HepG2 (cell line): ENCODE data around the gene ARHGAP25. TPM values are rescaled to one million over a fixed set of nuclear protein-coding genes. Genes with fewer than 3 reads are reported as not detected.

ENCODE experiments used
- ATAC-seq: fragments of 200-7000 bp; cut with Tn5 transposase; 3 replicates; pipeline ENCODE4 v1.9.1; 2020; ENCODE audit warnings: mild to moderate bottlenecking, moderate library complexity
- BruUV-seq: library from RNA; stranded (reverse); fragments of 400-500 nt; replicated peaks from 2 replicates; lab custom pipeline; 2021; lab: Mats Ljungman, UMichigan
- CTCF ChIA-PET: fragments of 300-600 bp; formaldehyde crosslinking; extraction: SDS; loops from one replicate; lab custom pipeline; 2021; ENCODE audit warnings: low total read pairs, inconsistent platforms, low intra/inter-chr PET ratio; lab: Yijun Ruan, JAX
- POLR2A ChIA-PET: fragments of 350-600 bp; sonication (Branson Sonifier 250); formaldehyde crosslinking; loops from one replicate; lab custom pipeline; 2020; ENCODE audit warnings: antibody characterized with exemption, inconsistent platforms; lab: Yijun Ruan, JAX
- DNase-seq: peaks from one replicate; pipeline ENCODE4 v3.0.0-alpha.2; 2015; ENCODE audit warnings: low spot score
- FAIRE-seq: peaks from 3 replicates; lab custom pipeline; 2011; peaks lifted over from hg19 to GRCh38; lab: Jason Lieb, UNC
- H2AFZ ChIP-seq: one replicate; pipeline ENCODE4 v1.6.1; 2011; ENCODE audit warnings: low read length, inconsistent platforms
- H3K27ac ChIP-seq: fragments of 300-600 bp; 3 replicates; pipeline ENCODE4 v1.8.0; 2011; ENCODE audit warnings: mixed run types, mild to moderate bottlenecking, mixed read lengths, low read length, inconsistent platforms; ENCODE audit not compliant: insufficient read depth; ENCODE audit errors: extremely low read length
- H3K27me3 ChIP-seq, 2 experiments: fragments of 200-600 bp in 1 of 2; 2 replicates in 1 of 2; 3 replicates in 1 of 2; pipeline versions ENCODE4 v1.6.0 to v1.8.0; 2011; ENCODE audit warnings: low read length in 2 of 2, mild to moderate bottlenecking in 2 of 2, moderate library complexity in 2 of 2, inconsistent platforms in 1 of 2; ENCODE audit not compliant: insufficient read depth in 2 of 2, control insufficient read depth in 1 of 2
- H3K36me3 ChIP-seq, 2 experiments: fragments of 200-600 bp in 1 of 2; replicated peaks in 1 of 2; 2 replicates in 1 of 2; 3 replicates in 1 of 2; pipeline versions ENCODE4 v1.5.1 to v1.8.0; 2011; ENCODE audit warnings: low read length in 2 of 2, inconsistent platforms in 1 of 2; ENCODE audit not compliant: insufficient read depth in 2 of 2, control insufficient read depth in 1 of 2
- H3K4me1 ChIP-seq: 2 replicates; pipeline ENCODE4 v1.5.1; 2012; ENCODE audit warnings: low read length, inconsistent platforms; ENCODE audit not compliant: insufficient read depth
- H3K4me2 ChIP-seq: 2 replicates; pipeline ENCODE4 v1.6.0; 2011; ENCODE audit warnings: low read depth, low read length, inconsistent platforms
- H3K4me3 ChIP-seq, 3 experiments: fragments of 200-600 bp in 1 of 3; sonication (generic), shearing (Covaris generic) in 1 of 3; replicated peaks in 1 of 3; 2 replicates each; pipeline ENCODE4 v1.5.1; 2011 to 2016; ENCODE audit warnings: low read length in 3 of 3, inconsistent platforms in 2 of 3, low read depth in 2 of 3, mild to moderate bottlenecking in 2 of 3, control low read depth in 1 of 3, mixed read lengths in 1 of 3; ENCODE audit not compliant: insufficient read depth in 1 of 3
- H3K79me2 ChIP-seq: one replicate; pipeline ENCODE4 v1.6.1; 2011; ENCODE audit warnings: low read length, inconsistent platforms; ENCODE audit not compliant: insufficient read depth
- H3K9ac ChIP-seq: 2 replicates; pipeline ENCODE4 v1.6.0; 2011; ENCODE audit warnings: mild to moderate bottlenecking, low read depth, low read length, inconsistent platforms; ENCODE audit not compliant: insufficient read depth
- H3K9me3 ChIP-seq: 2 replicates; pipeline ENCODE4 v1.5.1; 2012; ENCODE audit warnings: mild to moderate bottlenecking, low read length
- H4K20me1 ChIP-seq: 2 replicates; pipeline ENCODE4 v1.6.0; 2011; ENCODE audit warnings: inconsistent platforms, mild to moderate bottlenecking, low read length, moderate library complexity; ENCODE audit not compliant: insufficient read depth
- BCL6 ChIP-seq: IDR thresholded peaks from 2 replicates; pipeline ENCODE4 v1.6.1; 2016; ENCODE audit warnings: missing genetic modification reagents, missing compliant biosample characterization
- CEBPB ChIP-seq: IDR thresholded peaks from 2 replicates; pipeline ENCODE4 v1.6.1; 2011; ENCODE audit warnings: low read depth, low read length, improper control_type of control experiment, borderline replicate concordance
- FOXJ3 ChIP-seq: sonication (generic); formaldehyde crosslinking; IDR thresholded peaks from 2 replicates; pipeline ENCODE4 v1.4.0; 2020; ENCODE audit warnings: missing genetic modification reagents, mild to moderate bottlenecking, borderline replicate concordance
- FOXO4 ChIP-seq: sonication (generic); formaldehyde crosslinking; conservative IDR thresholded peaks from 2 replicates; pipeline ENCODE4 v1.8.1; 2023; ENCODE audit warnings: missing genetic modification reagents
- KAT8 ChIP-seq: IDR thresholded peaks from 2 replicates; pipeline ENCODE4 v1.6.1; 2016; ENCODE audit warnings: missing genetic modification reagents, missing compliant biosample characterization
- MEF2D ChIP-seq: sonication (generic); formaldehyde crosslinking; IDR thresholded peaks from 2 replicates; pipeline ENCODE4 v1.5.1; 2020; ENCODE audit warnings: mild to moderate bottlenecking, missing genetic modification reagents
- MXD4 ChIP-seq: IDR thresholded peaks from 2 replicates; pipeline ENCODE4 v1.6.1; 2016; ENCODE audit warnings: mild to moderate bottlenecking, missing biosample characterization, missing genetic modification reagents
- NFRKB ChIP-seq: fragments of 450-650 bp; IDR thresholded peaks from 2 replicates; pipeline ENCODE4 v1.6.1; 2017
- SNAI1 ChIP-seq: sonication (generic); formaldehyde crosslinking; IDR thresholded peaks from 2 replicates; pipeline ENCODE4 v1.5.0; 2020; ENCODE audit warnings: mild to moderate bottlenecking, missing genetic modification reagents, borderline replicate concordance
- ZFYVE20 ChIP-seq: sonication (generic); formaldehyde crosslinking; IDR thresholded peaks from 2 replicates; pipeline ENCODE4 v1.8.0; 2023; ENCODE audit warnings: low read depth, mild to moderate bottlenecking, moderate library complexity, missing genetic modification reagents, borderline replicate concordance
- ZNF451 ChIP-seq: sonication (generic); formaldehyde crosslinking; IDR thresholded peaks from 2 replicates; pipeline ENCODE4 v1.5.0; 2020; ENCODE audit warnings: mild to moderate bottlenecking, missing genetic modification reagents
- WGBS: methylation state at CpG from one replicate; pipeline ENCODE4 v1.1.6; 2017; ENCODE audit warnings: low lambda C conversion rate; 5-methylcytosine and 5-hydroxymethylcytosine counted together
- in situ Hi-C: cut with HindIII; loops from 2 replicates; pipeline ENCODE4 v1.10.0; 2017; ENCODE audit warnings: low pct_unique_long_range_greater_than_20kb; ENCODE audit not compliant: extremely low pct_ligation_motif_present
- intact Hi-C: fragments of 100-400 bp; cut with micrococcal nuclease; formaldehyde crosslinking; loops from one replicate; pipeline ENCODE4 v1.10.0; 2022; ENCODE audit not compliant: unreplicated experiment
- polyA plus RNA-seq, 8 experiments: library from polyadenylated mRNA; depleted of rRNA in 3 of 8; stranded (reverse) in 7 of 8; unstranded in 1 of 8; fragments of >200 nt; fragmentation: Illumina TruSeq in 4 of 8; extraction: Trizol in 4 of 8; gene quantifications; 2 replicates each; pipeline versions ENCODE4 v1.2.1 to v1.2.3, GENCODE V29; 2011 to 2016; ENCODE audit warnings: low read depth in 4 of 8, missing spikeins in 1 of 8, mixed read lengths in 1 of 8; ENCODE audit not compliant: insufficient read depth in 1 of 8
- total RNA-seq, 5 experiments: library from RNA; depleted of rRNA; stranded (reverse); fragments of >200 nt; fragmentation: Illumina TruSeq; extraction: Trizol; gene quantifications; 2 replicates each; pipeline ENCODE4 v1.2.3, GENCODE V29; 2016; ENCODE audit warnings: low read depth in 1 of 5
- TF ChIP-seq, protein P1 (sequence below): sonication (generic); formaldehyde crosslinking; IDR thresholded peaks from 2 replicates; pipeline ENCODE4 v1.5.0; 2020; ENCODE audit warnings: missing genetic modification reagents
- TF ChIP-seq, protein P2 (sequence below): sonication (generic); formaldehyde crosslinking; IDR thresholded peaks from 2 replicates; pipeline ENCODE4 v1.5.1; 2020; ENCODE audit warnings: missing genetic modification reagents, mild to moderate bottlenecking, borderline replicate concordance
- TF ChIP-seq, protein P3 (sequence below): IDR thresholded peaks from 2 replicates; pipeline ENCODE4 v1.6.1; 2016; ENCODE audit warnings: missing genetic modification reagents, missing compliant biosample characterization

The ARHGAP25 gene
- total and polyA plus RNA-seq, 2 of the 13 experiments (the other 11 are each of a cell fraction or from before 2014, with no cell fraction given), result not detected

DNA sequence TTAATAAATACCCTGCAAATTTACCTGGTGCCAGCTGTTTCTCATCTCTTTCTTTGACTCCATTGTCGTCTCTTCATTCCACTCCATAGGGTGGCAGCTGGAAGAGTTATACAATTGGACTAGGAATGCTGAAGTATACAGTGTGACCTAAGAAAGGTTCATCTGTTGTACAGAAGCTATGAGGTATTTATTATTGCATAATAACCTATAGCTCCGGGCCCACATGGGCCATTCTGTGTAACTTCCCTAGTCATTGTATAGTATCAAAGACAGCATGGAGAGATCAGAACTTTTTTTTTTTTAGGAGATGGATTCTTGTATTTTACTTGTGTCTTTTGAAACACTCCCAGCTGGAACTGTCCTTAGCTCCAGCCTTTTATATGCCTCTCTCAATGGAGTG, 110.4 kb downstream of the ARHGAP25 start:
- H4K20me1 ChIP-seq, result no peaks in the 10 kb centered on the region
- CTCF ChIA-PET, result no interaction called here
- TF ChIP-seq ZFYVE20 (CRISPR knock-in tag), result no peak
- TF ChIP-seq CEBPB, result peak; percentile 66
- TF ChIP-seq MXD4 (CRISPR knock-in tag), result no peak

GRCh38 chr2:68846091-68846490, 111.5 kb downstream of the ARHGAP25 start:
- Histone ChIP-seq H4K20me1 (no peaks in the 10 kb centered on the region), H3K79me2 (no peaks in the 10 kb centered on the region), H3K4me3 (no peak overlapping the region), H3K4me1 (no peaks in the 10 kb centered on the region; the same call in 1 of the 2 replicates), H3K27me3 (peaks cover 0 to 30% of the 10 kb centered on the region in 2 experiments; a peak in 2 of 5 replicates), H3K27ac (no peak overlapping the region), H2AFZ (no peak overlapping the region), H3K9me3 (no peaks in the 10 kb centered on the region), H3K36me3 (no peaks in the 10 kb centered on the region), H3K4me2 (no peak overlapping the region), H3K9ac (no peak overlapping the region)
- intact Hi-C loops, result no loop called here
- ChIA-PET POLR2A (no interaction called here), CTCF (no interaction called here)
- in situ Hi-C loops, result no loop called here
- 2% methylated on average over 3 of the region's 3 CpGs for WGBS
- no peak for ATAC-seq
- FAIRE-seq, result no peak
- no peak for DNase-seq
- BruUV-seq, result no TSS peak
- TF ChIP-seq MEF2D (no peak), BCL6 (CRISPR knock-in tag) (no peak), FOXO4 (no peak), SNAI1 (no peak), KAT8 (CRISPR knock-in tag) (no peak), ZNF451 (CRISPR knock-in tag) (no peak), FOXJ3 (CRISPR knock-in tag) (no peak), NFRKB (no peak)
- TF ChIP-seq, protein P1, sequence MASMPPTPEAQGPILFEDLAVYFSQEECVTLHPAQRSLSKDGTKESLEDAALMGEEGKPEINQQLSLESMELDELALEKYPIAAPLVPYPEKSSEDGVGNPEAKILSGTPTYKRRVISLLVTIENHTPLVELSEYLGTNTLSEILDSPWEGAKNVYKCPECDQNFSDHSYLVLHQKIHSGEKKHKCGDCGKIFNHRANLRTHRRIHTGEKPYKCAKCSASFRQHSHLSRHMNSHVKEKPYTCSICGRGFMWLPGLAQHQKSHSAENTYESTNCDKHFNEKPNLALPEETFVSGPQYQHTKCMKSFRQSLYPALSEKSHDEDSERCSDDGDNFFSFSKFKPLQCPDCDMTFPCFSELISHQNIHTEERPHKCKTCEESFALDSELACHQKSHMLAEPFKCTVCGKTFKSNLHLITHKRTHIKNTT (CRISPR knock-in tag), result no peak
- TF ChIP-seq, protein P2, sequence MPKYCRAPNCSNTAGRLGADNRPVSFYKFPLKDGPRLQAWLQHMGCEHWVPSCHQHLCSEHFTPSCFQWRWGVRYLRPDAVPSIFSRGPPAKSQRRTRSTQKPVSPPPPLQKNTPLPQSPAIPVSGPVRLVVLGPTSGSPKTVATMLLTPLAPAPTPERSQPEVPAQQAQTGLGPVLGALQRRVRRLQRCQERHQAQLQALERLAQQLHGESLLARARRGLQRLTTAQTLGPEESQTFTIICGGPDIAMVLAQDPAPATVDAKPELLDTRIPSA (CRISPR knock-in tag), result no peak
- TF ChIP-seq, protein P3, sequence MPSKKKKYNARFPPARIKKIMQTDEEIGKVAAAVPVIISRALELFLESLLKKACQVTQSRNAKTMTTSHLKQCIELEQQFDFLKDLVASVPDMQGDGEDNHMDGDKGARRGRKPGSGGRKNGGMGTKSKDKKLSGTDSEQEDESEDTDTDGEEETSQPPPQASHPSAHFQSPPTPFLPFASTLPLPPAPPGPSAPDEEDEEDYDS, result no peak

More for the DNA sequence above, 110.4 kb downstream of the ARHGAP25 start:
- BruUV-seq, result no TSS peak
- POLR2A ChIA-PET, result no interaction called here
- Histone ChIP-seq H3K4me1 (no peaks in the 10 kb centered on the region; the same call in 1 of the 2 replicates), H3K9ac (no peak overlapping the region), H3K9me3 (no peaks in the 10 kb centered on the region), H3K27ac (no peak overlapping the region), H3K4me2 (no peak overlapping the region), H3K79me2 (no peaks in the 10 kb centered on the region), H3K36me3 (no peaks in the 10 kb centered on the region), H3K4me3 (no peak overlapping the region), H2AFZ (no peak overlapping the region), H3K27me3 (peaks cover 0 to 25% of the 10 kb centered on the region in 2 experiments; a peak in 2 of 5 replicates)
- ATAC-seq (no peak), FAIRE-seq (no peak), DNase-seq (no peak)
- intact Hi-C loops, result no loop called here
- WGBS, result 2% methylated on average over 2 of the region's 2 CpGs
- in situ Hi-C loops, result no loop called here
